ENCODE data around the gene FAM107A. TPM values are rescaled to one million over a fixed set of nuclear protein-coding genes. Genes with fewer than 3 reads are reported as not detected.

FAM107A gene
- total and polyA plus RNA-seq, 12 donors, result 18.3 to 149 (median 55.0) TPM

DNA sequence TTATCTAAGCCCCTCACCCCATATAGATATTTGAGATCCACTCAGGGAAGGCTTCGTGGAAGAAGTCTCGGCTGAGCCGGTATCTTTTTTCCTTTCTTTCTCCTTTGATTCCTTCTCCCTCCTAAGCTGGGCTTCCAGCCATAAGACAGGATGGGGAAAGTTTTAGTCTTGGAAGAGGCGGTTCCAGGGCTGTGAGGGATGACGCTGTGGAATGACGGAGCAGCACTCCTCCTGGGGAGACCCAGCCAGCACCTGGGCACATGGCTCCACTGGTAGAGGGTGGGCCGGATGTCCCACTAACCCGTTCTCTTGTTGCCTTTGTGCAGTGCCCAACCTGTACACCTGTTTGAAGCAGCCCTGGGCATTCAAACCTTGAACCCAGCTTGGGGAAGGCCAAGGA is 43.2 kb upstream of the FAM107A start:
- H3K4me3 ChIP-seq, result no peak overlapping the region
- intact Hi-C loops (cut with DNase I), result no loop called here
- peaks cover 3 to 47% (median 23%) of the 10 kb centered on the region in 9 donors for H3K4me1 ChIP-seq
- peak overlapping the region in 8 of 10 donors; percentile 43 to 79 (median 56) for H3K27ac ChIP-seq
- H3K9me3 ChIP-seq, result no peaks in the 10 kb centered on the region
- TF ChIP-seq, protein P1, sequence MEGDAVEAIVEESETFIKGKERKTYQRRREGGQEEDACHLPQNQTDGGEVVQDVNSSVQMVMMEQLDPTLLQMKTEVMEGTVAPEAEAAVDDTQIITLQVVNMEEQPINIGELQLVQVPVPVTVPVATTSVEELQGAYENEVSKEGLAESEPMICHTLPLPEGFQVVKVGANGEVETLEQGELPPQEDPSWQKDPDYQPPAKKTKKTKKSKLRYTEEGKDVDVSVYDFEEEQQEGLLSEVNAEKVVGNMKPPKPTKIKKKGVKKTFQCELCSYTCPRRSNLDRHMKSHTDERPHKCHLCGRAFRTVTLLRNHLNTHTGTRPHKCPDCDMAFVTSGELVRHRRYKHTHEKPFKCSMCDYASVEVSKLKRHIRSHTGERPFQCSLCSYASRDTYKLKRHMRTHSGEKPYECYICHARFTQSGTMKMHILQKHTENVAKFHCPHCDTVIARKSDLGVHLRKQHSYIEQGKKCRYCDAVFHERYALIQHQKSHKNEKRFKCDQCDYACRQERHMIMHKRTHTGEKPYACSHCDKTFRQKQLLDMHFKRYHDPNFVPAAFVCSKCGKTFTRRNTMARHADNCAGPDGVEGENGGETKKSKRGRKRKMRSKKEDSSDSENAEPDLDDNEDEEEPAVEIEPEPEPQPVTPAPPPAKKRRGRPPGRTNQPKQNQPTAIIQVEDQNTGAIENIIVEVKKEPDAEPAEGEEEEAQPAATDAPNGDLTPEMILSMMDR (IDR thresholded peaks at IDR 0.05), result no peak
- 81 to 90% methylated on average over 8 of the region's 8 CpGs for WGBS, 2 donors
- DNase-seq (no peak), ATAC-seq (no peak)
- H3K27me3 ChIP-seq, result no peaks in the 10 kb centered on the region
- H3K36me3 ChIP-seq, result no peaks in the 10 kb centered on the region

DNA sequence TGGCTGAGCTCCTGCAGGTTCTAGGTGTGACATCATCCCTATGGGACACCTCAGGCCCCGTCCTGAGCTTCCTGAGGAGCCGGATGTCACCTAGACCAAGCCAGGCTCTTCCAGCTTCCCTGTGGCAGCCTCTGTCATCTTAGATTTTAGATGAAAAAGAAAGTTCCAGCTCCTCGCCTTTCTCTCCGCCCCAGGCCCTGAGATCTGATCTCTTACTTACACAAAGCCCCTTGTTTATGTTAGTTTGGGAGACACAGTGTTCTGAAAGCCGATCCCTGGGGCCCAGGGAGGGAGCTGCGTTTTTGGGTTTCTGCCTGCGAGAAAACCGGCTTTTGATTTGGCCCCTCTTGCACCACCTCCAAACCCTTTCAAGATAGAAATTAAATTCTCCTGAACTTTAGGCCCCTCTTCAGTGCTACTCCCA is 40.2 kb upstream of the FAM107A start:
- Histone ChIP-seq H3K4me3 (no peak overlapping the region), H3K27me3 (no peaks in the 10 kb centered on the region), H3K27ac (peak overlapping the region in 6 of 10 donors; percentile 9 to 71 (median 28)), H3K4me1 (peaks cover 0 to 46% (median 16%) of the 10 kb centered on the region in 9 donors), H3K9me3 (no peaks in the 10 kb centered on the region), H3K36me3 (no peaks in the 10 kb centered on the region)
- WGBS, 2 donors, result 53 to 62% methylated on average over 8 of the region's 8 CpGs
- intact Hi-C loops (cut with DNase I), result no loop called here
- no peak for DNase-seq
- peak in 2 of 8 donors; percentile 34 to 65 for ATAC-seq
- TF ChIP-seq, protein P1 (IDR thresholded peaks at IDR 0.05), result no peak

DNA sequence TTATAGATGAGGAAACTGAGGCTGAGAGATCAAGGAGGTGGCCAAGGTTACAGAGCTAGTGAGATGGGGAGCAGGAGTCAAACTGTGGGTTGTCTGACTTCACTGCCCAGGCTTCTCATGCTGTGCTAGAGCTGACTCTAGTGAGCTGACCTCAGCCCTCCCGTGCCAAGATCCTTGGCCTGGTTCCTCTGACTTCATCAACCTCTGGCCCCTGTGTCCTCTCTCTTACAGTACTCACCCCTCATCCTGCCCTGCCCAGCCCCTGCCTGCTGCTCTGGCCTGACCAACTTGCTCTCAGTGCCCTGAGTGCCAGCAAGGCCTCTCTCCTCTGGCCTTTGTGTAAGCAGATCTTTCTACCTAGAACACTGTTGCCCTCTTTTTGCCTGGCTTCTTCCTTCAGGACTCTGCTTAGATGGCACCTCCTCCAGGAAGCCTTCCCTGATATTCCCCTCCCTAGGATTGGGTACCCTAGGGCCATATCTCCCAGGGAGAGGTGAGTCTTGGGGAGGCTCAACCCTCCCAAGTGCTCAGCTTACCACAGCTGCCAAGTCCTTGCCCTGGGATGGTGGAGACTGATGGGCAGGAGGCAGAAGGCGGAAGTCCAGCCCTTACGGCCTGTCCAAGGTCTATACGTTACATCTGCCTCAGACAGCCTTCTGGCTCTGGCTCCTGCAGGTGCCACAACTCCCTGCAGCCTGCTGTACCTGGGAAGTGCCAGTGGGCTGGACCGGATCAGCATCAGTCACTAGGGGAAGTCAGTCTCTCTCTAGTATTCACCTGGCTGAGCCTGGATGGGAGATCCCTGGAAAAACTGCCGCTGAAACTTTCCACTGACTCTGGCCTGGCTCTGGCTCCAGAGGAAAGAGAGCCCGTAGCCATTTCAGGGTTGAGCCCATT is 36.3 kb upstream of the FAM107A start:
- DNase-seq (no peak), ATAC-seq (peak in 4 of 8 donors; percentile 3 to 46 (median 20))
- intact Hi-C loops (cut with DNase I), result loop anchor here in 1 of 10 donors (2.0 kb wide), 1 partner anchor 13 kb away; no protein-coding TSS in a partner anchor
- Histone ChIP-seq H3K4me1 (peaks cover 0 to 42% (median 15%) of the 10 kb centered on the region in 9 donors), H3K9me3 (no peaks in the 10 kb centered on the region), H3K36me3 (no peaks in the 10 kb centered on the region), H3K27me3 (no peaks in the 10 kb centered on the region), H3K27ac (peak overlapping the region in 8 of 10 donors; percentile 3 to 69 (median 52)), H3K4me3 (no peak overlapping the region)
- 73 to 90% methylated on average over 7 of the region's 7 CpGs for WGBS, 2 donors
- TF ChIP-seq, protein P1 (IDR thresholded peaks at IDR 0.05), result no peak

DNA sequence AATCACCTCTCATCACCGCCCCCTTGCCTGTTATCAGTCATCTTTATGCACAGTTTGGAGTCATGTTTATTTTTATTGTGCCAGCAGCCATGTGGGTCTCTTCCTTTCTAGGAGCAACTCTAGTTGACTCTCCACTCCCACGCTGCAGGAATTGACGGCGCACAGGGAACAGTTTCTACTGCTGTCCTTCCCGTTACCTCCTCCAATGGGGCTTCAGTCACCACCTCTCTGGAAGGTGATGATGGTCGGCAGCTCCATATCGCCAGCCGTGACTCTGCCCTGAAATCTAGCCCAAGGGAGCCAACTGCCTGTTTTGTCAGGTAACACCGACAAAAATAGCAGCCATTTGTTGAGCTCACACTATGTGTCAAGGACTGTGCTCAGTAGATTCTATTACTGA is 35.6 kb upstream of the FAM107A start:
- Histone ChIP-seq H3K9me3 (no peaks in the 10 kb centered on the region), H3K27ac (peak overlapping the region in 7 of 10 donors; percentile 3 to 69 (median 57)), H3K4me1 (peaks cover 0 to 41% (median 19%) of the 10 kb centered on the region in 9 donors), H3K36me3 (no peaks in the 10 kb centered on the region), H3K4me3 (no peak overlapping the region), H3K27me3 (no peaks in the 10 kb centered on the region)
- intact Hi-C loops (cut with DNase I), result loop anchor here in 1 of 10 donors (2.0 kb wide), 1 partner anchor 14 kb away; no protein-coding TSS in a partner anchor
- 23 to 33% methylated on average over 9 of the region's 9 CpGs for WGBS, 2 donors
- TF ChIP-seq, protein P1 (IDR thresholded peaks at IDR 0.05), result no peak
- DNase-seq, result peak; percentile 40 to 47
- peak; percentile 20 to 79 (median 54) for ATAC-seq

Data from heart right ventricle (tissue), 16 donors.